Neural progenitor cell (in vitro differentiated cells): ENCODE results near the gene MCCC2.
"Not testable (repeated sequence)": the region's sequence is repeated elsewhere in the genome, so short reads cannot be mapped to it uniquely, and the experiment has no call there.

Source experiments
- CTCF ChIP-seq: fragments of 200-600 bp; sonication (generic); IDR thresholded peaks from 2 replicates; pipeline ENCODE4 v1.5.1; 2017; ENCODE audit warnings: antibody characterized with exemption, mild to moderate bottlenecking
- EZH2 ChIP-seq: fragments of 200-600 bp; sonication (generic); IDR thresholded peaks from 2 replicates; pipeline ENCODE4 v1.6.1; 2017; ENCODE audit warnings: antibody characterized with exemption, mild to moderate bottlenecking, moderate library complexity
- EZH2phosphoT487 ChIP-seq: fragments of 200-600 bp; sonication (generic); IDR thresholded peaks from 2 replicates; pipeline ENCODE4 v1.6.1; 2017; ENCODE audit warnings: antibody characterized with exemption

DNA sequence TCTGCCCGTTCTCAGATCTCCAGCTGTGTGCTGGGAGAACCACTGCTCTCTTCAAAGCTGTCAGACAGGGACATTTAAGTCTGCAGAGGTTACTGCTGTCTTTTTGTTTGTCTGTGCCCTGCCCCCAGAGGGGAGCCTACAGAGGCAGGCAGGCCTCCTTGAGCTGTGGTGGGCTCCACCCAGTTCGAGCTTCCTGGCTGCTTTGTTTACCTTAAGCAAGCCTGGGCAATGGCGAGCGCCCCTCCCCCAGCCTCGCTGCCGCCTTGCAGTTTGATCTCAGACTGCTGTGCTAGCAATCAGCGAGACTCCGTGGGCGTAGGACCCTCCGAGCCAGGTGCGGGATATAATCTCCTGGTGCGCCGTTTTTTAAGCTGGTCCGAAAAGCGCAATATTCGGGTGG is 22.8 kb downstream of the MCCC2 start:
- TF ChIP-seq CTCF, EZH2phosphoT487, EZH2: not testable (repeated sequence)
